ENCODE measurements around the gene CFAP299.
A peak's percentile ranks its signal among the peaks of the same experiment; 100 is the strongest.

CFAP299 gene

GRCh38 chr4:80489798-80490197 is 154.3 kb downstream of the CFAP299 start:
- H3K4me2 ChIP-seq (ENCODE audit: low read depth, low read length, poor library complexity, severe bottlenecking): no peak overlapping the region
- TF ChIP-seq EZH2phosphoT487 (IDR thresholded peaks at IDR 0.05; ENCODE audit: borderline replicate concordance) (no peak), CTCF (conservative IDR thresholded peaks at IDR 0.05; ENCODE audit: low read length) (no peak)
- no peaks in the 10 kb centered on the region for H4K20me1 ChIP-seq (ENCODE audit: insufficient read depth, low read length, poor library complexity, severe bottlenecking)
- no peak overlapping the region for H2AFZ ChIP-seq (ENCODE audit: low read length)
- H3K9ac ChIP-seq (ENCODE audit: low read depth, low read length, poor library complexity, severe bottlenecking): no peak overlapping the region
- no peaks in the 10 kb centered on the region for H3K9me3 ChIP-seq (ENCODE audit: insufficient read depth, low read depth, low read length)
- H3F3A ChIP-seq (ENCODE audit: low read depth): no peaks in the 10 kb centered on the region
- H3K27me3 ChIP-seq (ENCODE audit: insufficient read depth, low read length, poor library complexity, severe bottlenecking): no peaks in the 10 kb centered on the region
- peaks cover 30% of the 10 kb centered on the region for H3K4me1 ChIP-seq (ENCODE audit: insufficient read depth, low read length, poor library complexity, severe bottlenecking)
- H3K79me2 ChIP-seq (ENCODE audit: insufficient read depth, low read length): no peaks in the 10 kb centered on the region
- H3K4me3 ChIP-seq (ENCODE audit: low read length, poor library complexity, severe bottlenecking): no peak overlapping the region
- no peaks in the 10 kb centered on the region for H3K36me3 ChIP-seq (ENCODE audit: insufficient read depth, low read length)
- no peaks in the 10 kb centered on the region for H3K9me2 ChIP-seq (replicated peaks; ENCODE audit: low read depth, low read length)

- H3K9ac ChIP-seq (ENCODE audit: low read depth, low read length, poor library complexity, severe bottlenecking): no peak overlapping the region
- H4K20me1 ChIP-seq (ENCODE audit: insufficient read depth, low read length, poor library complexity, severe bottlenecking): no peaks in the 10 kb centered on the region
- TF ChIP-seq CTCF (conservative IDR thresholded peaks at IDR 0.05; ENCODE audit: low read length) (no peak), EZH2phosphoT487 (IDR thresholded peaks at IDR 0.05; ENCODE audit: borderline replicate concordance) (no peak)
- no peaks in the 10 kb centered on the region for H3K36me3 ChIP-seq (ENCODE audit: insufficient read depth, low read length)
- H3K9me2 ChIP-seq (replicated peaks; ENCODE audit: low read depth, low read length): no peaks in the 10 kb centered on the region
- peaks cover 14% of the 10 kb centered on the region; the same call in 1 of the 2 replicates for H3K9me3 ChIP-seq (ENCODE audit: insufficient read depth, low read depth, low read length)
- peaks cover 43% of the 10 kb centered on the region for H3K4me1 ChIP-seq (ENCODE audit: insufficient read depth, low read length, poor library complexity, severe bottlenecking)
- H2AFZ ChIP-seq (ENCODE audit: low read length): no peak overlapping the region; the same call in 1 of the 2 replicates
- peak overlapping the region; percentile 50 for H3K4me2 ChIP-seq (ENCODE audit: low read depth, low read length, poor library complexity, severe bottlenecking)
- H3K27me3 ChIP-seq (ENCODE audit: insufficient read depth, low read length, poor library complexity, severe bottlenecking): no peaks in the 10 kb centered on the region
- no peaks in the 10 kb centered on the region for H3K79me2 ChIP-seq (ENCODE audit: insufficient read depth, low read length)
- peak overlapping the region; percentile 28 for H3K4me3 ChIP-seq (ENCODE audit: low read length, poor library complexity, severe bottlenecking)
- no peaks in the 10 kb centered on the region; the same call in 1 of the 2 replicates for H3F3A ChIP-seq (ENCODE audit: low read depth)
Measured at GRCh38 chr4:80492761-80493160, 157.2 kb downstream of the CFAP299 start.

GRCh38 chr4:80495865-80496264 is 160.3 kb downstream of the CFAP299 start:
- Histone ChIP-seq H3K4me3 (ENCODE audit: low read length, poor library complexity, severe bottlenecking) (no peak overlapping the region), H3K9ac (ENCODE audit: low read depth, low read length, poor library complexity, severe bottlenecking) (no peak overlapping the region), H4K20me1 (ENCODE audit: insufficient read depth, low read length, poor library complexity, severe bottlenecking) (no peaks in the 10 kb centered on the region), H3K4me2 (ENCODE audit: low read depth, low read length, poor library complexity, severe bottlenecking) (no peak overlapping the region), H3K9me2 (replicated peaks; ENCODE audit: low read depth, low read length) (no peaks in the 10 kb centered on the region), H3K9me3 (ENCODE audit: insufficient read depth, low read depth, low read length) (peaks cover 18% of the 10 kb centered on the region; the same call in 1 of the 2 replicates), H2AFZ (ENCODE audit: low read length) (no peak overlapping the region), H3K79me2 (ENCODE audit: insufficient read depth, low read length) (no peaks in the 10 kb centered on the region), H3K36me3 (ENCODE audit: insufficient read depth, low read length) (no peaks in the 10 kb centered on the region), H3F3A (ENCODE audit: low read depth) (peaks cover 4% of the 10 kb centered on the region; the same call in 1 of the 2 replicates), H3K4me1 (ENCODE audit: insufficient read depth, low read length, poor library complexity, severe bottlenecking) (peaks cover 55% of the 10 kb centered on the region), H3K27me3 (ENCODE audit: insufficient read depth, low read length, poor library complexity, severe bottlenecking) (no peaks in the 10 kb centered on the region)
- no peak for TF ChIP-seq CTCF (conservative IDR thresholded peaks at IDR 0.05; ENCODE audit: low read length)
- TF ChIP-seq EZH2phosphoT487 (IDR thresholded peaks at IDR 0.05; ENCODE audit: borderline replicate concordance): no peak

All from Loucy (cell line).